ENCODE measurements around the gene ALKBH4.

DNA sequence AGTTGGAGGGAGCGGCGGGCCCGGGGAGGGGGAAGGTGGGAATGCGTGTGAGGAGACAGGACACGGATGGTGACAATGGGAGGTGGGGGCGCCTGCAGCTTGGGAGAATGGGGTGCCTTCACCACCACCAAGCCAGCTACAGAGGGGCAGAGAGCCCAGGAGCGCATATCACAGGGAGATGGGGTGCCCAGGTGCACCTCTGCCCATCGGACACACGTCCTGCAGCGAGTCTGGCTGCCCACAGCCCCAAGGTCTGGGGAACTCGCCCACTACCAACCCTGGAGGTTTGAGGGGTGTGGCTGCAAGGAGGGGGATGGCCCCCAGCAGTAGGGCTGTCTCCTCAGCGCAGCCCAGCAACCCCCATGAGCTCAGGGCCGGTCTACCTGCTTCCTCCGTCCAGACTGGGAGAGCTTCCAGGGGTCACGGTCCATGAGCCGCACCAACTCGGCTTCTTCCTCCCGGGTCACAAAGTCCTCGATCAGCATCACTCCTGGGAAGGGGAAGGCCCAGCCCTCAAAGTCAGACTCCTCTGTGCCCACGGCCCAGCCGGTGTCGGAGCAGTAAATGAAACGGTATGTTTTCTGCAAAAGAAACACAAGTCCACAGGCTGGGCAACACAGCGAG, 5.3 kb downstream of the ALKBH4 start:
- TF ChIP-seq EP300 (IDR thresholded peaks at IDR 0.05; ENCODE audit: borderline replicate concordance) (no peak), TCF12 (IDR thresholded peaks at IDR 0.05; ENCODE audit: low read depth) (no peak), CEBPB (IDR thresholded peaks at IDR 0.05) (no peak), FOXM1 (IDR thresholded peaks at IDR 0.05; ENCODE audit: borderline replicate concordance, low read depth) (no peak), TEAD4 (IDR thresholded peaks at IDR 0.05) (no peak), EGR1 (IDR thresholded peaks at IDR 0.05) (no peak), TAF1 (IDR thresholded peaks at IDR 0.05; ENCODE audit: low read depth) (no peak), YY1 (IDR thresholded peaks at IDR 0.05; ENCODE audit: low read depth) (no peak), ZBTB7A (IDR thresholded peaks at IDR 0.05; ENCODE audit: low read depth) (no peak), NFIC (IDR thresholded peaks at IDR 0.05) (no peak)
- TF ChIP-seq, protein P1, sequence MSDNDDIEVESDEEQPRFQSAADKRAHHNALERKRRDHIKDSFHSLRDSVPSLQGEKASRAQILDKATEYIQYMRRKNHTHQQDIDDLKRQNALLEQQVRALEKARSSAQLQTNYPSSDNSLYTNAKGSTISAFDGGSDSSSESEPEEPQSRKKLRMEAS (IDR thresholded peaks at IDR 0.05), result no peak
- TF ChIP-seq, protein P2, sequence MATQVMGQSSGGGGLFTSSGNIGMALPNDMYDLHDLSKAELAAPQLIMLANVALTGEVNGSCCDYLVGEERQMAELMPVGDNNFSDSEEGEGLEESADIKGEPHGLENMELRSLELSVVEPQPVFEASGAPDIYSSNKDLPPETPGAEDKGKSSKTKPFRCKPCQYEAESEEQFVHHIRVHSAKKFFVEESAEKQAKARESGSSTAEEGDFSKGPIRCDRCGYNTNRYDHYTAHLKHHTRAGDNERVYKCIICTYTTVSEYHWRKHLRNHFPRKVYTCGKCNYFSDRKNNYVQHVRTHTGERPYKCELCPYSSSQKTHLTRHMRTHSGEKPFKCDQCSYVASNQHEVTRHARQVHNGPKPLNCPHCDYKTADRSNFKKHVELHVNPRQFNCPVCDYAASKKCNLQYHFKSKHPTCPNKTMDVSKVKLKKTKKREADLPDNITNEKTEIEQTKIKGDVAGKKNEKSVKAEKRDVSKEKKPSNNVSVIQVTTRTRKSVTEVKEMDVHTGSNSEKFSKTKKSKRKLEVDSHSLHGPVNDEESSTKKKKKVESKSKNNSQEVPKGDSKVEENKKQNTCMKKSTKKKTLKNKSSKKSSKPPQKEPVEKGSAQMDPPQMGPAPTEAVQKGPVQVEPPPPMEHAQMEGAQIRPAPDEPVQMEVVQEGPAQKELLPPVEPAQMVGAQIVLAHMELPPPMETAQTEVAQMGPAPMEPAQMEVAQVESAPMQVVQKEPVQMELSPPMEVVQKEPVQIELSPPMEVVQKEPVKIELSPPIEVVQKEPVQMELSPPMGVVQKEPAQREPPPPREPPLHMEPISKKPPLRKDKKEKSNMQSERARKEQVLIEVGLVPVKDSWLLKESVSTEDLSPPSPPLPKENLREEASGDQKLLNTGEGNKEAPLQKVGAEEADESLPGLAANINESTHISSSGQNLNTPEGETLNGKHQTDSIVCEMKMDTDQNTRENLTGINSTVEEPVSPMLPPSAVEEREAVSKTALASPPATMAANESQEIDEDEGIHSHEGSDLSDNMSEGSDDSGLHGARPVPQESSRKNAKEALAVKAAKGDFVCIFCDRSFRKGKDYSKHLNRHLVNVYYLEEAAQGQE (IDR thresholded peaks at IDR 0.05; ENCODE audit: low read depth), result no peak
- TF ChIP-seq, protein P3, sequence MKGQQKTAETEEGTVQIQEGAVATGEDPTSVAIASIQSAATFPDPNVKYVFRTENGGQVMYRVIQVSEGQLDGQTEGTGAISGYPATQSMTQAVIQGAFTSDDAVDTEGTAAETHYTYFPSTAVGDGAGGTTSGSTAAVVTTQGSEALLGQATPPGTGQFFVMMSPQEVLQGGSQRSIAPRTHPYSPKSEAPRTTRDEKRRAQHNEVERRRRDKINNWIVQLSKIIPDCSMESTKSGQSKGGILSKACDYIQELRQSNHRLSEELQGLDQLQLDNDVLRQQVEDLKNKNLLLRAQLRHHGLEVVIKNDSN (IDR thresholded peaks at IDR 0.05), result no peak

Measured in Ishikawa (cell line).